Brain microvascular endothelial cell (primary cell): ENCODE data around the gene PFN2.

Experiments
- DNase-seq: peaks from one replicate; pipeline ENCODE4 v3.0.0-alpha.2; 2020
- H3K27ac ChIP-seq: fragments of 250-450 bp; sonication (Bioruptor Pico); 2 replicates; pipeline ENCODE4 v1.5.1; 2020; ENCODE audit warnings: mild to moderate bottlenecking, moderate library complexity
- H3K27me3 ChIP-seq: fragments of 250-450 bp; sonication (Bioruptor Pico); replicated peaks from 2 replicates; pipeline ENCODE4 v1.5.1; 2020; ENCODE audit warnings: mild to moderate bottlenecking
- H3K36me3 ChIP-seq: fragments of 250-450 bp; sonication (Bioruptor Pico); replicated peaks from 2 replicates; pipeline ENCODE4 v1.5.1; 2020; ENCODE audit warnings: mild to moderate bottlenecking
- H3K4me3 ChIP-seq: 2 replicates; pipeline ENCODE4 v1.5.1; 2011; ENCODE audit warnings: low read depth, mild to moderate bottlenecking, control low read depth, low read length, moderate library complexity
- in situ Hi-C: cut with HindIII; loops from 2 replicates; pipeline ENCODE4 v1.10.0; 2017; ENCODE audit warnings: low sequenced_read_pairs, low pct_ligation_motif_present
- TF ChIP-seq, protein P1 (sequence below): IDR thresholded peaks from 2 replicates; pipeline ENCODE4 v1.5.1; 2011; ENCODE audit warnings: low read depth, mild to moderate bottlenecking, moderate library complexity, low read length, control low read depth, inconsistent platforms; ENCODE audit errors: missing control alignments

Gene PFN2, protein sequence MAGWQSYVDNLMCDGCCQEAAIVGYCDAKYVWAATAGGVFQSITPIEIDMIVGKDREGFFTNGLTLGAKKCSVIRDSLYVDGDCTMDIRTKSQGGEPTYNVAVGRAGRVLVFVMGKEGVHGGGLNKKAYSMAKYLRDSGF

DNA sequence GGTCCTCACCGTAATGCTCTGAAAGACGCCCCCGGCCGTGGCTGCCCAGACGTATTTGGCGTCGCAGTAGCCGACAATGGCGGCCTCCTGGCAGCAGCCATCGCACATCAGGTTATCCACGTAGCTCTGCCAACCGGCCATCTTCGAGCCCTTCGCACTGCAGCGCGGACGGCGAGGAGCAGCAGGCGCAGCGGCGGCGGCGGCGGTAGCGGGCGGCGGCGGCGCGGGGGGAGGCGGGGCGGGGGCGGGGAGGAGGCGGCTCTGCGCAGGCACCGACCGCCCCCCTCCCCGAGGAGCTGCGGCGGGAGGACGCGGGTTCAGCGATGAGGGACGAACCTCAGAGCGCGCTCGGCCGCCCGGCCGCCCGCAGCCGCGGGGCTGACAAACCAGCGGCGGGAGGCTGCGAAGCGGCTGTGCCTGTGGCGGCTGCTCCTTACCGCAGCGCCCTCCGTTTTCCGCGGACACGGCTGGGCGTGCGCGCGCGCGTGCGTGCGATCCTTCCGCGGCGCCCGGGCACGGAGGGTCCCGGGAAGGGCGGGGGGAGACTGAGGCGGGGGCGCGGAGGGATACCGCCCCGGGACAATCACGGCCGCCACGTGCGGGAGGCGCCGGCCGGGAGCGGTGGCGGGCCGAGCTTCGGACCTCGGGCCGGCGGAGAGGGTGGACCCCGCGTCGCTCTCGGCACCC, at the start of gene PFN2:
Gene PFN2 (minus strand): TSS at position 180 of the 687 bp plus-strand sequence. CDS start 39 bp downstream, at position 141.
- Histone ChIP-seq H3K27me3 (no peaks in the 10 kb centered on the region), H3K36me3 (peaks cover 5% of the 10 kb centered on the region), H3K27ac (peak within 1 kb of the TSS; percentile 95), H3K4me3 (peak within 1 kb of the TSS; percentile 76)
- in situ Hi-C loops = no loop called here
- TF ChIP-seq, protein P1, sequence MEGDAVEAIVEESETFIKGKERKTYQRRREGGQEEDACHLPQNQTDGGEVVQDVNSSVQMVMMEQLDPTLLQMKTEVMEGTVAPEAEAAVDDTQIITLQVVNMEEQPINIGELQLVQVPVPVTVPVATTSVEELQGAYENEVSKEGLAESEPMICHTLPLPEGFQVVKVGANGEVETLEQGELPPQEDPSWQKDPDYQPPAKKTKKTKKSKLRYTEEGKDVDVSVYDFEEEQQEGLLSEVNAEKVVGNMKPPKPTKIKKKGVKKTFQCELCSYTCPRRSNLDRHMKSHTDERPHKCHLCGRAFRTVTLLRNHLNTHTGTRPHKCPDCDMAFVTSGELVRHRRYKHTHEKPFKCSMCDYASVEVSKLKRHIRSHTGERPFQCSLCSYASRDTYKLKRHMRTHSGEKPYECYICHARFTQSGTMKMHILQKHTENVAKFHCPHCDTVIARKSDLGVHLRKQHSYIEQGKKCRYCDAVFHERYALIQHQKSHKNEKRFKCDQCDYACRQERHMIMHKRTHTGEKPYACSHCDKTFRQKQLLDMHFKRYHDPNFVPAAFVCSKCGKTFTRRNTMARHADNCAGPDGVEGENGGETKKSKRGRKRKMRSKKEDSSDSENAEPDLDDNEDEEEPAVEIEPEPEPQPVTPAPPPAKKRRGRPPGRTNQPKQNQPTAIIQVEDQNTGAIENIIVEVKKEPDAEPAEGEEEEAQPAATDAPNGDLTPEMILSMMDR = no peak
- DNase-seq = peak; percentile 52

DNA sequence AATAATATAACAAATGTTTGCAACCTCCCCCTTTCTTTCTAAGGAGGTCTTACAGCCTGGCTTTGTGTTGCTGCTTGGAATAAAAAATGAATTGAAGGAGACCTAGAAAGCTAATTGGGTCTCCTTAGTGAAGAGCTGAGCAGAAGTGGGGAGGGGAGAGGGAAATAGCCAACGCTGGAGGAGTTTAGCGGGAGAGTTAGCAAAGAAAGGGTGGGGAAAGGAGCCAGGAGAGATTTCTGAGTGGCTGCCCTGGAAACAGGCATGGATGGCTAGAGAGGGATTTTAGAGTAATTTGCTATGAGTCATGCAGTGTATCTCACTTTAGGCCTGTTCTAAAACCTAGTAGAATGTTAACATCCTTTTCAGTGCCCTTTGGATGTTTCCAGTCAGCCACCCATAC, 45.2 kb upstream of the PFN2 start:
- Histone ChIP-seq H3K27me3 (no peaks in the 10 kb centered on the region), H3K4me3 (no peak overlapping the region), H3K27ac (no peak overlapping the region), H3K36me3 (no peaks in the 10 kb centered on the region)
- in situ Hi-C loops = no loop called here
- no peak for DNase-seq
- TF ChIP-seq, protein P1 = no peak

DNA sequence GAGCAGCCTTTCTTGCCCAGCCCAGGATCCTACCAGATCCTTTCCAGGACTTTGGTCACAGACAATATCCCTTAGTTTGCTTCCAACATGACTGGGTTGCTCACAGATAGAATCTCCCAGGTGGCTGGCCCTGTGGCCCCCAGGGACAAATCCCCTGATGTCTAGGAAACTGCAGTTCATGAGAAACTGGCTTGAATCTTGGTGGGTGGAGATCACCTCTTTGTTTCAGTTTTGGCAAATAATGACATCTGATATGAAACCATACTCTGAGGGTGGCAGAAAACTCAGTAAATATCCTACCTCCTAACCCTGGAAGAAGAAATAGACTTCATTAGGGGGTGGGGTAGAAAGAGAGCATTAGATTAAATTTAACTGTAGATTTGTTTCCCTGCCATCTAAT, 44.1 kb upstream of the PFN2 start:
- no peaks in the 10 kb centered on the region for H3K36me3 ChIP-seq
- in situ Hi-C loops = no loop called here
- H3K27me3 ChIP-seq = no peaks in the 10 kb centered on the region
- H3K27ac ChIP-seq = no peak overlapping the region
- TF ChIP-seq, protein P1 = no peak
- no peak overlapping the region for H3K4me3 ChIP-seq
- DNase-seq = no peak

DNA sequence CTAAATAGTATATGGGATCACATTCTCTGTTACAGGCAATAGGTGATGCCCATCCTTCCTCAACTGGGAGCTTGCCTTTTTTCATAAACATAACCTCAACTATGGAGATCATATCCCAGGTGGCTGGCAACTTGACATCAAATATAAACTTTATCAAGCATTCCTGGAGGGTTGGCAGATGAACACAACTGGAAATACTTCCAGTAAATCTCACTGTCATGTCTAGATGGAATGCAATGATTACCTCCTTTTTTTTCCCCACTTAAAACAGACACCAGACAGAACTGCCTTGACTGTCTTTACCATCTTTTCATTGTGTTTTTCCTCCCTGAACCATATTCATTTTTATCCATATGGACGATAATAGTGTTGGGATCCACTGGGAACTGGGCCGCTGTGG, 43.1 kb upstream of the PFN2 start:
- TF ChIP-seq, protein P1 = no peak
- Histone ChIP-seq H3K27me3 (no peaks in the 10 kb centered on the region), H3K4me3 (no peak overlapping the region), H3K36me3 (no peaks in the 10 kb centered on the region), H3K27ac (no peak overlapping the region)
- no peak for DNase-seq
- in situ Hi-C loops = no loop called here

DNA sequence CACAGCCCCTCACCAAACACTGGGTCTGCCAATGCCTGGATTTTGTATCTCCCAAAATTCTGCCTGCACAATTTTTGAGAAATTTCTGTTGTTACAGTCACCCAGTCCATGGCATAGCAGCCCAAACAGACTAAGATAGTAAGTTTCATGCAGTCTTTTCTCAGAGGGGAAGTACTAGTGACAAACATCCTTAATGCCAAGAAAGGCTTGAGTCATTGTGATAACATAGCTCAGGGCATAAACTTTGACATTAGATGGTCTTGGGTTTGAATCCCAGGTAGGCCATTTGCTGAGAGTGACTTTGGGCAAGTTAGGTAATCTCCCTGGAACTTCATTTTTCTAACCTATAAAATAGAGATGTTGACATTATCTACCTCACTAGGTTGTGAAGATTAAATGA, 36.1 kb upstream of the PFN2 start:
- Histone ChIP-seq H3K27me3 (no peaks in the 10 kb centered on the region), H3K36me3 (no peaks in the 10 kb centered on the region), H3K4me3 (no peak overlapping the region), H3K27ac (peak overlapping the region; percentile 61)
- TF ChIP-seq, protein P1 = no peak
- in situ Hi-C loops = no loop called here
- DNase-seq = no peak
